Tibial nerve (tissue), 4 donors: ENCODE measurements around the gene EPHA3. TPM values are rescaled to one million over a fixed set of nuclear protein-coding genes. Genes with fewer than 3 reads are reported as not detected.

Source experiments
- DNase-seq, 2 donors: peaks; one replicate each; pipeline ENCODE4 v3.0.0-alpha.2; 2019; ENCODE audit warnings: low spot score in 2 of 2
- H3K27ac ChIP-seq, 4 donors: fragments of 200-600 bp; sonication (generic) in 3 of 4; one replicate each; pipeline ENCODE4 v1.5.1; 2017 to 2019; ENCODE audit warnings: mild to moderate bottlenecking in 1 of 4
- H3K27me3 ChIP-seq, 2 donors: fragments of 200-600 bp; sonication (generic) in 1 of 2; one replicate each; pipeline versions ENCODE4 v1.5.1 to v1.6.0; 2017 to 2019
- H3K36me3 ChIP-seq, 3 donors: fragments of 200-600 bp; sonication (generic); one replicate each; pipeline ENCODE4 v1.5.1; 2018 to 2019
- H3K4me1 ChIP-seq, 4 donors: fragments of 200-600 bp; sonication (generic) in 3 of 4; one replicate each; pipeline ENCODE4 v1.5.1; 2017 to 2019
- H3K4me3 ChIP-seq, 4 donors: fragments of 200-600 bp; sonication (generic) in 3 of 4; one replicate each; pipeline ENCODE4 v1.5.1; 2017 to 2019; ENCODE audit warnings: mild to moderate bottlenecking in 1 of 4, moderate library complexity in 1 of 4
- H3K9me3 ChIP-seq, 4 donors: fragments of 200-600 bp; sonication (generic) in 3 of 4; one replicate each; pipeline ENCODE4 v1.5.1; 2017 to 2019
- EP300 ChIP-seq, 2 donors: sonication (generic); formaldehyde crosslinking; IDR thresholded peaks; one replicate each; pipeline ENCODE4 v1.6.1; 2017; ENCODE audit warnings: antibody characterized with exemption in 2 of 2, mild to moderate bottlenecking in 1 of 2
- POLR2A ChIP-seq, 2 donors: fragments of 450-650 bp; IDR thresholded peaks; one replicate each; pipeline ENCODE4 v1.6.1; 2017; ENCODE audit warnings: antibody characterized with exemption in 2 of 2, mild to moderate bottlenecking in 2 of 2, moderate library complexity in 2 of 2
- WGBS, 2 donors: methylation state at CpG; one replicate each; pipeline ENCODE4 v1.1.5; 2018; 5-methylcytosine and 5-hydroxymethylcytosine counted together
- total RNA-seq, 4 donors: library from RNA; depleted of rRNA; stranded (reverse); fragments of >200 nt; gene quantifications; one replicate each; pipeline ENCODE4 v1.1.0, GENCODE V29; 2016
- TF ChIP-seq, protein P1 (sequence below), 5 experiments: fragments of 200-600 bp in 3 of 5; fragments of 450-650 bp in 2 of 5; sonication (generic) in 3 of 5; IDR thresholded peaks; one replicate each; pipeline ENCODE4 v1.5.1; 2016 to 2019; ENCODE audit warnings: antibody characterized with exemption in 5 of 5, mild to moderate bottlenecking in 3 of 5, moderate library complexity in 2 of 5

The EPHA3 gene
- total RNA-seq, 4 donors from 2014 or later = 6.1 to 20.1 (median 7.9) TPM

DNA sequence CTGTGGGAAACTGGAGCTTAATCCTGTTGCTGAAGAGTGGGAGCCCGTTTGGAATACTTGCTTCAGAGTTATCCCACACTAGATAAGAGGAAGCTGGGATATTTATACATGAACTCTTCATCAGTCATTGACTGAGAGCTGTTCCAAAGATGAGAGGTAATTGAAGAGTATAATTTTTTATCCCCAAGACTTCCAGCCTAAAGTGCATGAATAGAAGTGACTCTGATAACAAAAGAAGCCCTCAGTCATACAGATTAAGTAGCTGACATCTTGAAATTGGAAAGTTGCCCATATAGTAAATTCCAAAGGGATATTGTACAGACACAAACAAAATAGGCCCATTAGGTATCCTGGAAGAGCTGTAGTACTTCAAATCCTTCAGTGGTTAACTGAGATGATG is 268.0 kb downstream of the EPHA3 start:
- TF ChIP-seq EP300 (IDR thresholded peaks at IDR 0.05) = no peak
- no peak for TF ChIP-seq POLR2A (IDR thresholded peaks at IDR 0.05)
- H3K4me1 ChIP-seq = no peaks in the 10 kb centered on the region
- H3K27ac ChIP-seq = no peak overlapping the region
- no peaks in the 10 kb centered on the region for H3K36me3 ChIP-seq
- no peak overlapping the region for H3K4me3 ChIP-seq
- 74 to 77% methylated on average over 1 of the region's 1 CpG for WGBS, 2 donors
- no peaks in the 10 kb centered on the region for H3K9me3 ChIP-seq
- DNase-seq = no peak
- H3K27me3 ChIP-seq = no peaks in the 10 kb centered on the region

DNA sequence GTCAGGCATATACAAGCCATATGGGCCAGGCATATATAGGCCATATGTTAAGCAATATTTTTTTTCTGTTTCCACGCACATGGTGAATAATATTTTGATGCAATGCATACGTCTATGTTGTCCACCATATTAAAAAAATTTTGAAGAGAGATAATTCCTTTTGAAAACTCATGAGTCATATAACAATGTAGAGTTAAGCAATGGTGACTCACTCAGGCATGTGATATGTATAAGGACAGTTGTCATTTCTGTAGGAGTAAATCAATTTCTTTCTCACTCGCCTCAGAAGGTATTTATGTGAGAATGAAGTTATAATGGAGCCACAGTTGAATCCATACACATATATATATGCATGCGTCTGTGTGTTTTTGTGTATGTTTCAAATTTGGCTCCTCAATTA is 272.6 kb downstream of the EPHA3 start:
- Histone ChIP-seq H3K36me3 (no peaks in the 10 kb centered on the region), H3K4me1 (no peaks in the 10 kb centered on the region), H3K27ac (no peak overlapping the region), H3K9me3 (no peaks in the 10 kb centered on the region), H3K4me3 (no peak overlapping the region), H3K27me3 (no peaks in the 10 kb centered on the region)
- WGBS, 2 donors = 76 to 77% methylated on average over 4 of the region's 4 CpGs
- no peak for TF ChIP-seq EP300 (IDR thresholded peaks at IDR 0.05)
- TF ChIP-seq, protein P1, sequence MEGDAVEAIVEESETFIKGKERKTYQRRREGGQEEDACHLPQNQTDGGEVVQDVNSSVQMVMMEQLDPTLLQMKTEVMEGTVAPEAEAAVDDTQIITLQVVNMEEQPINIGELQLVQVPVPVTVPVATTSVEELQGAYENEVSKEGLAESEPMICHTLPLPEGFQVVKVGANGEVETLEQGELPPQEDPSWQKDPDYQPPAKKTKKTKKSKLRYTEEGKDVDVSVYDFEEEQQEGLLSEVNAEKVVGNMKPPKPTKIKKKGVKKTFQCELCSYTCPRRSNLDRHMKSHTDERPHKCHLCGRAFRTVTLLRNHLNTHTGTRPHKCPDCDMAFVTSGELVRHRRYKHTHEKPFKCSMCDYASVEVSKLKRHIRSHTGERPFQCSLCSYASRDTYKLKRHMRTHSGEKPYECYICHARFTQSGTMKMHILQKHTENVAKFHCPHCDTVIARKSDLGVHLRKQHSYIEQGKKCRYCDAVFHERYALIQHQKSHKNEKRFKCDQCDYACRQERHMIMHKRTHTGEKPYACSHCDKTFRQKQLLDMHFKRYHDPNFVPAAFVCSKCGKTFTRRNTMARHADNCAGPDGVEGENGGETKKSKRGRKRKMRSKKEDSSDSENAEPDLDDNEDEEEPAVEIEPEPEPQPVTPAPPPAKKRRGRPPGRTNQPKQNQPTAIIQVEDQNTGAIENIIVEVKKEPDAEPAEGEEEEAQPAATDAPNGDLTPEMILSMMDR (IDR thresholded peaks at IDR 0.05) = no peak
- no peak for TF ChIP-seq POLR2A (IDR thresholded peaks at IDR 0.05)
- no peak for DNase-seq

DNA sequence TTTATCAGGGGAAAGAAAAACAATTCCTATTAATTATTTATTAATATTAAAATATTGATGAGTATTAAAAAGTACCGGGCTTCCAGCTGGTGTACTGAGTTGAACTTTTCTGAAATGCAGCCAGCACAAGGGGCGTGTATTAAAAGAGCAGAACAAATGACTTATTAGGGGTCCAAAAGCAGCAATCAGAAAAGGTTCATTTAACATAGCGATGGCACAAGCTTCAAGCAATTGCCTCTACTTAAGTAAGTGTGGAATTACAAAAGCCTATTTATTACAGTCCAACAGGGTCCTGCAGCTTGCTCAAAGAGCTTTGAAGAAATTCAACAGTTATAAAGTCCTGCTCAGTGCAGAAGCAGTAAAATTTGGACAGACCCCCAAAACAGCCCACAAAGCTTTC is 285.6 kb downstream of the EPHA3 start:
- WGBS, 2 donors = 40 to 46% methylated on average over 3 of the region's 3 CpGs
- no peak overlapping the region for H3K27ac ChIP-seq
- H3K9me3 ChIP-seq = no peaks in the 10 kb centered on the region
- no peak for DNase-seq
- H3K4me3 ChIP-seq = no peak overlapping the region
- no peaks in the 10 kb centered on the region for H3K36me3 ChIP-seq
- H3K4me1 ChIP-seq = no peaks in the 10 kb centered on the region
- TF ChIP-seq EP300 (IDR thresholded peaks at IDR 0.05) = no peak
- no peaks in the 10 kb centered on the region for H3K27me3 ChIP-seq

DNA sequence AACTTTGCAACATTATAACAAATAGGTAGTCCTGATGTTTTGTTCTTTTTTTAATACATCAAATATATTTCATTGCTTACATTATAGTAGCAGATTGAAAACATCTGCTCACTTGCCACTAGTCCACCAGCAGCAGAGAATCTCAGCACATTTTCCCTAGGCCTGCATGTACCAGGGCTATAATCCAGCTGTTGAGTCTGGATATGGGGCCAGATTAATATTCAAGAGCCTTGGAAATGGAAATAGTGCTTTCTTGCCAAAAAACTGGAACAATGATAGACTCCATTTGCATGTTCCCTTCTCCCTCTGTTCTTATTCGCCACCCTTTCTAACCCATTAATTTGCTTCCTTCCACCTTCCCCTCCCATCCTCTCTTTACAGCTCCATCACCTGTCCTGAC is 288.0 kb downstream of the EPHA3 start:
- Histone ChIP-seq H3K4me1 (no peaks in the 10 kb centered on the region), H3K27me3 (no peaks in the 10 kb centered on the region), H3K36me3 (no peaks in the 10 kb centered on the region), H3K9me3 (no peaks in the 10 kb centered on the region), H3K4me3 (no peak overlapping the region), H3K27ac (no peak overlapping the region)
- TF ChIP-seq POLR2A (IDR thresholded peaks at IDR 0.05) (no peak), EP300 (IDR thresholded peaks at IDR 0.05) (no peak)
- WGBS, 2 donors = 78 to 85% methylated on average over 1 of the region's 1 CpG
- no peak for DNase-seq

DNA sequence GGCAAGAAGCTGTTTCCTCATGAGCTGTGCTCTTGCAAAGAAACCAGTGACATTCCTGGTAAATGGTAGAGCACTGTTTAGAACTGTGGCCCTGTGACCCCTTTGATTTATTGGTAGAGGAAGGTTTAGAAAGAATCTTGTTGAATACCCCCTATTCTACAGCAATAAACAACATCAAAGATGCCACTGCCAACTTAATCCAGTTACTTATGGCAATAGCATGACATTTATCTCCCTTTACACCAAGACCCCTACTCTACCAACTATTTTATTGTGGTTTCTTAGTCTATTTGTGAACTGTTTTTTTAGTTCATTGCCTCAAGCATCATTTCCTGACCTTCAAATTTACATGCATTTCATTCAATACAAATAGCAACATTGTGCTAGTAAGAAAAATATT is 288.6 kb downstream of the EPHA3 start:
- Histone ChIP-seq H3K9me3 (no peaks in the 10 kb centered on the region), H3K4me1 (no peaks in the 10 kb centered on the region), H3K27me3 (no peaks in the 10 kb centered on the region), H3K27ac (no peak overlapping the region), H3K4me3 (no peak overlapping the region), H3K36me3 (no peaks in the 10 kb centered on the region)
- TF ChIP-seq EP300 (IDR thresholded peaks at IDR 0.05) = no peak
- TF ChIP-seq POLR2A (IDR thresholded peaks at IDR 0.05) = no peak
- TF ChIP-seq, protein P1 (IDR thresholded peaks at IDR 0.05) = no peak
- no peak for DNase-seq

DNA sequence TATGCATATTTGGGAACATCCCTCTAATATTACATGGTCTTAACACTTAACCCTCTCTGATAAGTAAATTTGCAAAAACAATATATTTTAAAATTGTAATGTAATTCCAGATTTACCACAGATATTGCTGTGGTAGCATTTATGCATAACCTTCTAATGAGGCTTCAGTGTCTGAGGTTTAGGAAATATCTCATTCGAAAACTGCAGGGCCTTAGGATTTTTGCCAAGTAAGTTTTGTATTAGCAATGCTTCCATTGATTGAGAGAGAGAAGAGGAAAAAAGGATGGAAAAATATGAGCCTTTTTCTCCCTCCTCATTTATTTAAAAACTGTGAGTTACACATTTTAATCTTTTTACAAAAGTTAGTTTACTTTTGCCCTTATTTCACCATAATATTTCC is 294.6 kb downstream of the EPHA3 start:
- H3K4me1 ChIP-seq = peaks cover 0 to 4% (median 0%) of the 10 kb centered on the region in 4 donors
- H3K9me3 ChIP-seq = no peaks in the 10 kb centered on the region
- no peak for TF ChIP-seq EP300 (IDR thresholded peaks at IDR 0.05)
- TF ChIP-seq, protein P1 (IDR thresholded peaks at IDR 0.05) = no peak
- no peak for TF ChIP-seq POLR2A (IDR thresholded peaks at IDR 0.05)
- DNase-seq = no peak
- no peak overlapping the region for H3K27ac ChIP-seq
- H3K4me3 ChIP-seq = no peak overlapping the region
- no peaks in the 10 kb centered on the region for H3K27me3 ChIP-seq
- no peaks in the 10 kb centered on the region for H3K36me3 ChIP-seq
- 23 to 28% methylated on average over 1 of the region's 1 CpG for WGBS, 2 donors

DNA sequence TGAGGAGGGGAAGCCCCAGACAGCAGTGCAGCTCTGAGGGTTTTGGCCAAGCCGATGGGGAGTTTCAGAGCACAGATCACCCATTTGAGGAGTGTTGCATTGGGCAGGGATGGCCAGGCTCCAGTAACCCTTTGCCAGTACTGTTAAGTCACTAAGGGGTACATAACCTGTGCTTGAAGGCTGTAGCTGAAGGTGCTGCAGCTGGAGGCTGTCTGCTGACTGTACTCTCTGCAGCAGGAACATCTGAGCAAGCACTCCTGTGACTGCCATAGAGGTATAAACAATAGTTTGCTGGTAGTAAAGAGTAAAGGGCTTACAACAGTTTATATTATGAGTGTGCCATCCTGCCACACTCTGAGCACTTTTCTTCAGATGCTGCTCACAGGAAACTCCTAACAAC is 297.8 kb downstream of the EPHA3 start:
- WGBS, 2 donors = 57 to 67% methylated on average over 1 of the region's 1 CpG
- Histone ChIP-seq H3K4me3 (no peak overlapping the region), H3K27me3 (no peaks in the 10 kb centered on the region), H3K4me1 (peaks cover 0 to 4% (median 0%) of the 10 kb centered on the region in 4 donors), H3K27ac (no peak overlapping the region), H3K9me3 (no peaks in the 10 kb centered on the region), H3K36me3 (no peaks in the 10 kb centered on the region)
- TF ChIP-seq POLR2A (IDR thresholded peaks at IDR 0.05) (no peak), EP300 (IDR thresholded peaks at IDR 0.05) (no peak)
- TF ChIP-seq, protein P1 (IDR thresholded peaks at IDR 0.05) = no peak
- no peak for DNase-seq
